Liver (tissue), 9 donors: ENCODE data around the gene PYDC1. TPM values are rescaled to one million over a fixed set of nuclear protein-coding genes. Genes with fewer than 3 reads are reported as not detected.
"Not testable (repeated sequence)": the region's sequence is repeated elsewhere in the genome, so short reads cannot be mapped to it uniquely, and the experiment has no call there.

ENCODE experiments used
- DNase-seq: peaks from one replicate; pipeline ENCODE4 v3.0.0-alpha.2; 2017; ENCODE audit warnings: low spot score
- H3K27ac ChIP-seq, 2 donors: one replicate each; pipeline ENCODE4 v1.7.0; 2013; ENCODE audit warnings: inconsistent platforms in 2 of 2, low read length in 2 of 2, control low read depth in 1 of 2, low read depth in 1 of 2, mild to moderate bottlenecking in 1 of 2
- H3K27me3 ChIP-seq, 4 donors: one replicate each; pipeline versions ENCODE4 v1.6.1 to v1.7.0; 2013; ENCODE audit warnings: low read length in 3 of 4, inconsistent platforms in 1 of 4, mild to moderate bottlenecking in 1 of 4, moderate library complexity in 1 of 4; ENCODE audit not compliant: control insufficient read depth in 4 of 4, insufficient read depth in 4 of 4
- H3K36me3 ChIP-seq, 4 donors: one replicate each; pipeline versions ENCODE4 v1.6.1 to v1.7.0; 2013; ENCODE audit warnings: low read length in 3 of 4, mild to moderate bottlenecking in 3 of 4, low read depth in 1 of 4, moderate library complexity in 1 of 4; ENCODE audit not compliant: control insufficient read depth in 4 of 4, insufficient read depth in 3 of 4
- H3K4me1 ChIP-seq, 4 donors: one replicate each; pipeline versions ENCODE4 v1.6.1 to v1.7.0; 2013; ENCODE audit warnings: low read length in 3 of 4, mild to moderate bottlenecking in 3 of 4, moderate library complexity in 1 of 4; ENCODE audit not compliant: control insufficient read depth in 4 of 4, insufficient read depth in 4 of 4
- H3K4me3 ChIP-seq, 3 donors: one replicate each; pipeline versions ENCODE4 v1.6.1 to v1.7.0; 2013; ENCODE audit warnings: low read length in 3 of 3, control low read depth in 1 of 3, low read depth in 1 of 3, mild to moderate bottlenecking in 1 of 3
- H3K9ac ChIP-seq, 2 donors: one replicate each; pipeline ENCODE4 v1.7.0; 2013; ENCODE audit warnings: low read length in 2 of 2, mild to moderate bottlenecking in 2 of 2, moderate library complexity in 2 of 2, control low read depth in 1 of 2, low read depth in 1 of 2
- H3K9me3 ChIP-seq, 4 donors: one replicate each; pipeline versions ENCODE4 v1.6.1 to v1.7.0; 2013; ENCODE audit warnings: low read length in 3 of 4; ENCODE audit not compliant: control insufficient read depth in 4 of 4
- ATF3 ChIP-seq: IDR thresholded peaks from 2 replicates; pipeline ENCODE4 v1.6.1; 2016; ENCODE audit warnings: antibody characterized with exemption
- CTCF ChIP-seq: fragments of 150-350 bp; IDR thresholded peaks from 2 replicates; pipeline ENCODE4 v1.5.1; 2017; ENCODE audit warnings: improper control_type of control experiment, low read depth, low read length; ENCODE audit not compliant: missing input control
- EGR1 ChIP-seq, 2 donors: IDR thresholded peaks; 2 replicates each; pipeline ENCODE4 v1.6.1; 2016 to 2018; ENCODE audit warnings: antibody characterized with exemption in 2 of 2, low read depth in 2 of 2
- FOXA1 ChIP-seq: IDR thresholded peaks from 2 replicates; pipeline ENCODE4 v1.6.1; 2016; ENCODE audit warnings: antibody characterized with exemption
- FOXA2 ChIP-seq: IDR thresholded peaks from 2 replicates; pipeline ENCODE4 v1.6.1; 2016; ENCODE audit warnings: antibody characterized with exemption
- GABPA ChIP-seq, 2 donors: IDR thresholded peaks in 1 of 2; conservative IDR thresholded peaks in 1 of 2; 2 replicates each; pipeline ENCODE4 v1.6.1; 2016; ENCODE audit warnings: antibody characterized with exemption in 2 of 2, mild to moderate bottlenecking in 1 of 2, moderate library complexity in 1 of 2
- HNF4A ChIP-seq, 2 donors: conservative IDR thresholded peaks; 2 replicates each; pipeline ENCODE4 v1.6.1; 2016; ENCODE audit warnings: antibody characterized with exemption in 2 of 2, mild to moderate bottlenecking in 2 of 2
- HNF4G ChIP-seq: IDR thresholded peaks from 2 replicates; pipeline ENCODE4 v1.6.1; 2016; ENCODE audit warnings: antibody characterized with exemption
- JUND ChIP-seq, 2 donors: IDR thresholded peaks; 2 replicates each; pipeline ENCODE4 v1.6.1; 2016; ENCODE audit warnings: antibody characterized with exemption in 2 of 2
- MAX ChIP-seq: IDR thresholded peaks from 2 replicates; pipeline ENCODE4 v1.6.1; 2016; ENCODE audit warnings: antibody characterized with exemption
- NR2F2 ChIP-seq: IDR thresholded peaks from 2 replicates; pipeline ENCODE4 v1.6.1; 2016; ENCODE audit warnings: antibody characterized with exemption
- RAD21 ChIP-seq, 2 donors: IDR thresholded peaks; 2 replicates each; pipeline ENCODE4 v1.6.1; 2016; ENCODE audit warnings: antibody characterized with exemption in 2 of 2, mild to moderate bottlenecking in 2 of 2
- REST ChIP-seq: IDR thresholded peaks from 2 replicates; pipeline ENCODE4 v1.6.1; 2016; ENCODE audit warnings: antibody characterized with exemption, mild to moderate bottlenecking
- RXRA ChIP-seq, 2 donors: IDR thresholded peaks; 2 replicates each; pipeline ENCODE4 v1.6.1; 2017 to 2018; ENCODE audit warnings: antibody characterized with exemption in 2 of 2, mild to moderate bottlenecking in 1 of 2
- SP1 ChIP-seq: IDR thresholded peaks from 2 replicates; pipeline ENCODE4 v1.6.1; 2018; ENCODE audit warnings: antibody characterized with exemption, mild to moderate bottlenecking
- TAF1 ChIP-seq: conservative IDR thresholded peaks from 2 replicates; pipeline ENCODE4 v1.6.1; 2016; ENCODE audit warnings: antibody characterized with exemption, mild to moderate bottlenecking
- YY1 ChIP-seq: IDR thresholded peaks from 2 replicates; pipeline ENCODE4 v1.6.1; 2016; ENCODE audit warnings: antibody characterized with exemption, mild to moderate bottlenecking
- ZBTB33 ChIP-seq: IDR thresholded peaks from 2 replicates; pipeline ENCODE4 v1.6.1; 2016; ENCODE audit warnings: antibody characterized with exemption
- WGBS: extraction: QIAGEN DNeasy Blood & Tissue Kit; methylation state at CpG from one replicate; pipeline ENCODE4 v1.1.7; 2013; 5-methylcytosine and 5-hydroxymethylcytosine counted together
- polyA plus RNA-seq, 2 donors: library from polyadenylated mRNA; stranded (reverse) in 1 of 2; unstranded in 1 of 2; fragments of 200-250 nt in 1 of 2; fragments of >200 nt in 1 of 2; fragmentation: Nextera tagmentation in 1 of 2; extraction: Ambion mirVana in 1 of 2; gene quantifications; one replicate each; pipeline versions ENCODE4 v1.2.1 to v1.2.3, GENCODE V29; 2013 to 2015
- total RNA-seq, 2 donors: library from RNA; depleted of rRNA; stranded (reverse); fragments of >200 nt; gene quantifications; one replicate each; pipeline ENCODE4 v1.2.3, GENCODE V29; 2014
- donor health status: healthy.
- donor health status: healthy.
- donor health status: healthy.
- donor health status: healthy.
- donor health status: healthy.

PYDC1 gene
- total and polyA plus RNA-seq, 4 donors: not detected

- H3K9me3 ChIP-seq: no peaks in the 10 kb centered on the region
- no peak overlapping the region for H3K4me3 ChIP-seq
- H3K27ac ChIP-seq: no peak overlapping the region
- H3K4me1 ChIP-seq: no peaks in the 10 kb centered on the region
- no peak overlapping the region for H3K9ac ChIP-seq
- TF ChIP-seq NR2F2 (no peak), ATF3 (no peak), HNF4G (no peak), FOXA1 (no peak), EGR1 (IDR thresholded peaks at IDR 0.05; ENCODE audit: low read depth in 2 of 2) (no peak), RAD21 (IDR thresholded peaks at IDR 0.05) (no peak), ZBTB33 (no peak), JUND (IDR thresholded peaks at IDR 0.05) (no peak)
- 91% methylated on average over 3 of the region's 3 CpGs for WGBS
- H3K27me3 ChIP-seq: no peaks in the 10 kb centered on the region
- DNase-seq: no peak
- no peaks in the 10 kb centered on the region for H3K36me3 ChIP-seq
Observed at GRCh38 chr16:31246296-31246695, 29.4 kb upstream of the PYDC1 start.

GRCh38 chr16:31245598-31245997 is 28.7 kb upstream of the PYDC1 start:
- WGBS: 49% methylated on average over 8 of the region's 8 CpGs
- not testable (repeated sequence) for H3K4me1 ChIP-seq, H3K9ac ChIP-seq, H3K9me3 ChIP-seq, H3K27ac ChIP-seq, DNase-seq, H3K4me3 ChIP-seq, H3K27me3 ChIP-seq, H3K36me3 ChIP-seq

GRCh38 chr16:31243734-31244670 is 27.1 kb upstream of the PYDC1 start:
- H3K36me3 ChIP-seq: no peaks in the 10 kb centered on the region
- H3K4me1 ChIP-seq: no peaks in the 10 kb centered on the region
- H3K4me3 ChIP-seq: no peak overlapping the region
- no peaks in the 10 kb centered on the region for H3K27me3 ChIP-seq
- H3K27ac ChIP-seq: no peak overlapping the region
- WGBS: 51% methylated on average over 9 of the region's 9 CpGs
- TF ChIP-seq NR2F2 (no peak), CTCF (no peak), EGR1 (IDR thresholded peaks at IDR 0.05; ENCODE audit: low read depth in 2 of 2) (no peak), REST (no peak), GABPA (IDR thresholded peaks at IDR 0.05 in 1 of 2, conservative IDR thresholded peaks at IDR 0.05 in 1 of 2) (no peak), FOXA2 (no peak), JUND (IDR thresholded peaks at IDR 0.05) (no peak), RAD21 (IDR thresholded peaks at IDR 0.05) (no peak), HNF4G (no peak), RXRA (IDR thresholded peaks at IDR 0.05) (no peak), TAF1 (no peak), YY1 (no peak), FOXA1 (no peak), SP1 (no peak), MAX (no peak), HNF4A (conservative IDR thresholded peaks at IDR 0.05) (no peak), ATF3 (no peak)
- no peak for DNase-seq
- no peak overlapping the region for H3K9ac ChIP-seq
- H3K9me3 ChIP-seq: no peaks in the 10 kb centered on the region
